AG04449 (cell line): ENCODE results near the gene MAP3K5.

Experiments used
- CTCF ChIA-PET: fragments of 350-600 bp; formaldehyde crosslinking; extraction: SDS; loops from one replicate; lab custom pipeline; 2021; ENCODE audit warnings: antibody characterized with exemption; lab: Yijun Ruan, JAX
- POLR2A ChIA-PET: fragments of 400-600, 350-600 bp; formaldehyde crosslinking; extraction: SDS; loops from one replicate; lab custom pipeline; 2020; ENCODE audit warnings: antibody characterized with exemption, inconsistent platforms; lab: Yijun Ruan, JAX
- DNase-seq: peaks from one replicate; pipeline ENCODE4 v3.0.0-alpha.2; 2010; ENCODE audit warnings: low read depth, low spot score
- H3K4me3 ChIP-seq: 2 replicates; pipeline ENCODE4 v1.5.1; 2011; ENCODE audit warnings: low read depth, mild to moderate bottlenecking, control low read depth, low read length
- CTCF ChIP-seq: IDR thresholded peaks from one replicate; pipeline ENCODE4 v1.5.1; 2011; ENCODE audit warnings: mild to moderate bottlenecking, moderate library complexity, low read length, control low read depth, inconsistent platforms; ENCODE audit not compliant: insufficient read depth; ENCODE audit errors: missing control alignments

MAP3K5 gene

GRCh38 chr6:136526196-136526930 lies 265.9 kb downstream of the MAP3K5 start:
- POLR2A ChIA-PET, result interaction anchor here (1.2 kb wide), 1 partner anchor 266 kb away, joined by 3 read pairs; the partner anchor contains the start of gene MAP3K5

GRCh38 chr6:136525586-136526195 lies 266.6 kb downstream of the MAP3K5 start:
- TF ChIP-seq CTCF, result no peak
- ChIA-PET POLR2A (interaction anchor here (1.2 kb wide), 1 partner anchor 267 kb away, joined by 3 read pairs; the partner anchor contains the start of gene MAP3K5), CTCF (interaction anchor here (0.7 to 2.0 kb wide), 6 partner anchors 19 to 716 kb away, joined by 3 to 6 read pairs (median 4); partner anchors contain the start of genes MAP3K5 and MAP7)
- no peak for DNase-seq
- no peak overlapping the region for H3K4me3 ChIP-seq

More at GRCh38 chr6:136526196-136526930, 265.9 kb downstream of the MAP3K5 start:
- no peak for DNase-seq
- CTCF ChIA-PET, result interaction anchor here (0.7 to 2.0 kb wide), 6 partner anchors 18 to 715 kb away, joined by 3 to 6 read pairs (median 4); partner anchors contain the start of genes MAP3K5 and MAP7
- peak; percentile 58 for TF ChIP-seq CTCF
- no peak overlapping the region for H3K4me3 ChIP-seq

- no peak for TF ChIP-seq CTCF
- no peak for DNase-seq
- ChIA-PET CTCF (no interaction called here), POLR2A (no interaction called here)
- no peak overlapping the region for H3K4me3 ChIP-seq
These were observed 267.3 kb downstream of the MAP3K5 start for GRCh38 chr6:136524936-136525413.

- H3K4me3 ChIP-seq, result no peak overlapping the region
- POLR2A ChIA-PET, result no interaction called here
- no peak for TF ChIP-seq CTCF
- CTCF ChIA-PET, result no interaction called here
- DNase-seq, result no peak
These were observed 267.8 kb downstream of the MAP3K5 start for GRCh38 chr6:136524339-136524935.

GRCh38 chr6:136523196-136523595 lies 269.1 kb downstream of the MAP3K5 start:
- no peak for TF ChIP-seq CTCF
- ChIA-PET CTCF (no interaction called here), POLR2A (no interaction called here)
- no peak overlapping the region for H3K4me3 ChIP-seq
- DNase-seq, result no peak
